T-helper 9 cell (primary cell): ENCODE results near the gene SALL3.

ENCODE experiments used
- DNase-seq: peaks from one replicate; pipeline ENCODE4 v3.0.0-alpha.2; 2020

The SALL3 gene

GRCh38 chr18:78965917-78966792, 13.5 kb upstream of the SALL3 start:
- no peak for DNase-seq

GRCh38 chr18:78966793-78967106, 12.9 kb upstream of the SALL3 start:
- DNase-seq: no peak

- DNase-seq: no peak
These were observed 11.9 kb upstream of the SALL3 start for GRCh38 chr18:78967692-78968091.

GRCh38 chr18:78969574-78970315, 9.9 kb upstream of the SALL3 start:
- DNase-seq: no peak

- no peak for DNase-seq
These were observed 8.8 kb upstream of the SALL3 start for GRCh38 chr18:78970774-78971333.

GRCh38 chr18:78971511-78972245, 7.9 kb upstream of the SALL3 start:
- DNase-seq: no peak

GRCh38 chr18:78972385-78972918, 7.2 kb upstream of the SALL3 start:
- DNase-seq: no peak

- no peak for DNase-seq
These were observed 6.7 kb upstream of the SALL3 start for GRCh38 chr18:78972930-78973331.

GRCh38 chr18:78973357-78974083, 6.1 kb upstream of the SALL3 start:
- DNase-seq: no peak

GRCh38 chr18:78974115-78974761, 5.4 kb upstream of the SALL3 start:
- DNase-seq: no peak

- no peak for DNase-seq
These were observed 4.3 kb upstream of the SALL3 start for GRCh38 chr18:78975292-78975691.

- no peak for DNase-seq
These were observed 3.8 kb upstream of the SALL3 start for GRCh38 chr18:78975699-78976335.

GRCh38 chr18:78976765-78977636, 2.6 kb upstream of the SALL3 start:
- no peak for DNase-seq

- no peak for DNase-seq
These were observed 1.8 kb upstream of the SALL3 start for GRCh38 chr18:78977637-78978348.

- no peak for DNase-seq
These were observed 1.1 kb upstream of the SALL3 start for GRCh38 chr18:78978349-78979055.

- no peak for DNase-seq
These were observed 425 bp upstream of the SALL3 start for GRCh38 chr18:78979056-78979729.

GRCh38 chr18:78980279-78980771, 707 bp downstream of the SALL3 start:
- no peak for DNase-seq
